ENCODE results near the gene SLIT3. TPM values are rescaled to one million over a fixed set of nuclear protein-coding genes. Genes with fewer than 3 reads are reported as not detected.
"Not testable (repeated sequence)": the region's sequence is repeated elsewhere in the genome, so short reads cannot be mapped to it uniquely, and the experiment has no call there.

SLIT3 gene
- total RNA-seq, 2 experiments from 2014 or later, result not detected

GRCh38 chr5:169213479-169213878 lies 87.5 kb downstream of the SLIT3 start:
- DNase-seq (no peak), ATAC-seq (ENCODE audit: poor library complexity) (no peak)
- no peak overlapping the region for H3K4me3 ChIP-seq (ENCODE audit: low read length)
- intact Hi-C loops (cut with DNase I, micrococcal nuclease), result no loop called here
- H3K9me3 ChIP-seq (ENCODE audit: control insufficient read depth in 1 of 2, insufficient read depth in 1 of 2, low read length in 2 of 2), result peaks cover 0 to 4% of the 10 kb centered on the region in 2 experiments
- peaks cover 0 to 4% of the 10 kb centered on the region in 2 experiments for H3K27me3 ChIP-seq (ENCODE audit: control insufficient read depth in 1 of 2, insufficient read depth in 2 of 2, low read length in 2 of 2)
- Mint-ChIP-seq H3K27me3 (peaks cover 12% of the 10 kb centered on the region), H3K27ac (no peak overlapping the region), H3K36me3 (ENCODE audit: low read depth) (no peaks in the 10 kb centered on the region), H3K4me1 (ENCODE audit: low read depth) (no peaks in the 10 kb centered on the region), H3K9me3 (peaks cover 1% of the 10 kb centered on the region), H3K4me3 (no peak overlapping the region)
- ChIA-PET POLR2A (no interaction called here), CTCF (no interaction called here)
- no peak overlapping the region for H3K27ac ChIP-seq (ENCODE audit: low read depth in 1 of 2, low read length in 2 of 2)
- no peaks in the 10 kb centered on the region for H3K36me3 ChIP-seq (ENCODE audit: insufficient read depth, low read length)
- no peaks in the 10 kb centered on the region for H3K4me1 ChIP-seq (ENCODE audit: insufficient read depth, low read length)
- TF ChIP-seq CTCF (IDR thresholded peaks at IDR 0.05), result no peak

- H3K27me3 Mint-ChIP-seq; H3K27ac Mint-ChIP-seq; POLR2A ChIA-PET; CTCF ChIA-PET; H3K4me1 Mint-ChIP-seq (ENCODE audit: low read depth); H3K4me3 Mint-ChIP-seq; DNase-seq; H3K9me3 Mint-ChIP-seq; H3K36me3 Mint-ChIP-seq (ENCODE audit: low read depth); H3K36me3 ChIP-seq (ENCODE audit: insufficient read depth, low read length); ATAC-seq (ENCODE audit: poor library complexity); H3K9me3 ChIP-seq (ENCODE audit: control insufficient read depth in 1 of 2, insufficient read depth in 1 of 2, low read length in 2 of 2); H3K4me3 ChIP-seq (ENCODE audit: low read length); H3K27me3 ChIP-seq (ENCODE audit: control insufficient read depth in 1 of 2, insufficient read depth in 2 of 2, low read length in 2 of 2); intact Hi-C loops (cut with DNase I, micrococcal nuclease); H3K4me1 ChIP-seq (ENCODE audit: insufficient read depth, low read length); H3K27ac ChIP-seq (ENCODE audit: low read depth in 1 of 2, low read length in 2 of 2): not testable (repeated sequence)
These were observed 89.2 kb downstream of the SLIT3 start for GRCh38 chr5:169211761-169212160.

- Histone ChIP-seq H3K27ac (ENCODE audit: low read depth in 1 of 2, low read length in 2 of 2) (no peak overlapping the region), H3K27me3 (ENCODE audit: control insufficient read depth in 1 of 2, insufficient read depth in 2 of 2, low read length in 2 of 2) (no peaks in the 10 kb centered on the region), H3K9me3 (ENCODE audit: control insufficient read depth in 1 of 2, insufficient read depth in 1 of 2, low read length in 2 of 2) (peaks cover 0 to 4% of the 10 kb centered on the region in 2 experiments), H3K4me1 (ENCODE audit: insufficient read depth, low read length) (no peaks in the 10 kb centered on the region), H3K36me3 (ENCODE audit: insufficient read depth, low read length) (no peaks in the 10 kb centered on the region), H3K4me3 (ENCODE audit: low read length) (no peak overlapping the region)
- ChIA-PET CTCF (no interaction called here), POLR2A (no interaction called here)
- no peak for DNase-seq
- TF ChIP-seq CTCF (IDR thresholded peaks at IDR 0.05), result no peak
- Mint-ChIP-seq H3K4me3 (no peak overlapping the region), H3K27ac (no peak overlapping the region), H3K27me3 (no peaks in the 10 kb centered on the region), H3K9me3 (peaks cover 11% of the 10 kb centered on the region), H3K4me1 (ENCODE audit: low read depth) (no peaks in the 10 kb centered on the region), H3K36me3 (ENCODE audit: low read depth) (no peaks in the 10 kb centered on the region)
- ATAC-seq (ENCODE audit: poor library complexity), result no peak
- intact Hi-C loops (cut with DNase I, micrococcal nuclease), result no loop called here
These were observed 96.0 kb downstream of the SLIT3 start for GRCh38 chr5:169204788-169205400.

GRCh38 chr5:169202969-169203368 lies 98.0 kb downstream of the SLIT3 start:
- TF ChIP-seq CTCF (IDR thresholded peaks at IDR 0.05), result no peak
- ATAC-seq (ENCODE audit: poor library complexity) (no peak), DNase-seq (no peak)
- Mint-ChIP-seq H3K4me3 (no peak overlapping the region), H3K36me3 (ENCODE audit: low read depth) (no peaks in the 10 kb centered on the region), H3K9me3 (peaks cover 10% of the 10 kb centered on the region), H3K27ac (no peak overlapping the region), H3K27me3 (no peaks in the 10 kb centered on the region), H3K4me1 (ENCODE audit: low read depth) (no peaks in the 10 kb centered on the region)
- Histone ChIP-seq H3K4me3 (ENCODE audit: low read length) (no peak overlapping the region), H3K36me3 (ENCODE audit: insufficient read depth, low read length) (no peaks in the 10 kb centered on the region), H3K4me1 (ENCODE audit: insufficient read depth, low read length) (no peaks in the 10 kb centered on the region), H3K27ac (ENCODE audit: low read depth in 1 of 2, low read length in 2 of 2) (no peak overlapping the region), H3K9me3 (ENCODE audit: control insufficient read depth in 1 of 2, insufficient read depth in 1 of 2, low read length in 2 of 2) (peaks cover 0 to 4% of the 10 kb centered on the region in 2 experiments), H3K27me3 (ENCODE audit: control insufficient read depth in 1 of 2, insufficient read depth in 2 of 2, low read length in 2 of 2) (no peaks in the 10 kb centered on the region)
- ChIA-PET CTCF (no interaction called here), POLR2A (no interaction called here)
- intact Hi-C loops (cut with DNase I, micrococcal nuclease), result no loop called here
